AG10803 (cell line): Measurements from ENCODE around the gene ARID4A.
"Not testable (repeated sequence)": the region's sequence is repeated elsewhere in the genome, so short reads cannot be mapped to it uniquely, and the experiment has no call there.

Experiments used
- DNase-seq: peaks from one replicate; pipeline ENCODE4 v3.0.0; 2010; ENCODE audit warnings: low read depth
- H3K4me3 ChIP-seq: 2 replicates; pipeline ENCODE4 v1.5.1; 2011; ENCODE audit warnings: mild to moderate bottlenecking, low read length, control low read depth
- CTCF ChIP-seq: conservative IDR thresholded peaks from 2 replicates; pipeline ENCODE4 v1.5.1; 2011; ENCODE audit warnings: mild to moderate bottlenecking, low read length, control low read depth, inconsistent platforms

Gene ARID4A

GRCh38 chr14:58398495-58398894, 100.1 kb downstream of the ARID4A start:
- no peak for TF ChIP-seq CTCF
- H3K4me3 ChIP-seq = no peak overlapping the region
- no peak for DNase-seq

GRCh38 chr14:58398895-58399294, 100.5 kb downstream of the ARID4A start:
- no peak overlapping the region for H3K4me3 ChIP-seq
- no peak for DNase-seq
- TF ChIP-seq CTCF = no peak

- no peak for TF ChIP-seq CTCF
- H3K4me3 ChIP-seq = no peak overlapping the region
- no peak for DNase-seq
These were observed 103.2 kb downstream of the ARID4A start for GRCh38 chr14:58401587-58401986.

GRCh38 chr14:58408681-58409215, 110.4 kb downstream of the ARID4A start:
- no peak for TF ChIP-seq CTCF
- DNase-seq = no peak
- H3K4me3 ChIP-seq = no peak overlapping the region

- no peak for TF ChIP-seq CTCF
- H3K4me3 ChIP-seq = no peak overlapping the region
- no peak for DNase-seq
These were observed 116.5 kb downstream of the ARID4A start for GRCh38 chr14:58414845-58415244.

- H3K4me3 ChIP-seq = no peak overlapping the region
- no peak for TF ChIP-seq CTCF
- DNase-seq = no peak
These were observed 117.5 kb downstream of the ARID4A start for GRCh38 chr14:58415636-58416547.

- DNase-seq, H3K4me3 ChIP-seq: not testable (repeated sequence)
These were observed 118.6 kb downstream of the ARID4A start for GRCh38 chr14:58416934-58417333.
